Transverse colon (tissue), 4 donors: Measurements from ENCODE around the gene HSD11B1L. TPM values are rescaled to one million over a fixed set of nuclear protein-coding genes. Genes with fewer than 3 reads are reported as not detected.

Experiments
- DNase-seq: peaks from one replicate; pipeline ENCODE4 v3.0.0-alpha.2; 2019
- H3K27ac ChIP-seq, 4 donors: fragments of 200-600 bp; sonication (generic); 2 replicates each; pipeline ENCODE4 v1.5.1; 2016 to 2018; ENCODE audit warnings: inconsistent platforms in 4 of 4
- H3K27me3 ChIP-seq: fragments of 200-600 bp; sonication (generic); 2 replicates; pipeline ENCODE4 v1.5.1; 2017; ENCODE audit warnings: inconsistent platforms
- H3K36me3 ChIP-seq, 4 donors: fragments of 200-600 bp; sonication (generic); 2 replicates each; pipeline ENCODE4 v1.5.1; 2017 to 2019; ENCODE audit warnings: inconsistent platforms in 4 of 4
- H3K4me1 ChIP-seq, 4 donors: fragments of 200-600 bp; sonication (generic); 2 replicates each; pipeline ENCODE4 v1.5.1; 2017 to 2020; ENCODE audit warnings: inconsistent platforms in 4 of 4
- H3K4me3 ChIP-seq, 4 donors: fragments of 200-600 bp; sonication (generic); 1 replicate in 1 of 4; 2 replicates in 3 of 4; pipeline versions ENCODE4 v1.5.1 to v1.6.1; 2017 to 2019; ENCODE audit warnings: inconsistent platforms in 4 of 4
- H3K9me3 ChIP-seq, 2 donors: fragments of 200-600 bp; sonication (generic); 2 replicates each; pipeline ENCODE4 v1.5.1; 2017 to 2019; ENCODE audit warnings: inconsistent platforms in 2 of 2
- EP300 ChIP-seq: sonication (generic); formaldehyde crosslinking; IDR thresholded peaks from one replicate; pipeline ENCODE4 v1.6.1; 2017; ENCODE audit warnings: antibody characterized with exemption, low read depth
- POLR2A ChIP-seq: fragments of 450-650 bp; IDR thresholded peaks from one replicate; pipeline ENCODE4 v1.6.1; 2016; ENCODE audit warnings: antibody characterized with exemption, mild to moderate bottlenecking, moderate library complexity
- POLR2AphosphoS5 ChIP-seq, 3 donors: sonication (generic); formaldehyde crosslinking; IDR thresholded peaks; one replicate each; pipeline ENCODE4 v1.6.1; 2016; ENCODE audit warnings: antibody characterized with exemption in 3 of 3
- WGBS, 2 donors: methylation state at CpG; one replicate each; pipeline ENCODE4 v1.1.5; 2018; ENCODE audit warnings: low coverage in 1 of 2; 5-methylcytosine and 5-hydroxymethylcytosine counted together
- in situ Hi-C, 4 donors: fragments of 200-750 bp; cut with MboI; loops; one replicate each; pipeline versions ENCODE4 v1.15.0 to v1.15.1; 2017; ENCODE audit warnings: low sequenced_read_pairs in 3 of 4, low pct_ligation_motif_present in 1 of 4, low pct_unique_long_range_greater_than_20kb in 1 of 4
- intact Hi-C: fragments of 100-400 bp; cut with DNase I; formaldehyde crosslinking; loops from one replicate; pipeline ENCODE4 v1.15.1; 2023; ENCODE audit warnings: low total_unique reads
- total RNA-seq, 4 donors: library from RNA; depleted of rRNA; stranded (reverse); fragments of >200 nt; gene quantifications; one replicate each; pipeline ENCODE4 v1.1.0, GENCODE V29; 2016
- TF ChIP-seq, protein P1 (sequence below), 5 experiments: fragments of 200-600 bp in 3 of 5; fragments of 450-650 bp in 2 of 5; sonication (generic) in 3 of 5; IDR thresholded peaks; 1 replicate in 2 of 5; 2 replicates in 3 of 5; pipeline ENCODE4 v1.5.1; 2016 to 2017; ENCODE audit warnings: antibody characterized with exemption in 5 of 5, inconsistent platforms in 3 of 5, mild to moderate bottlenecking in 2 of 5, moderate library complexity in 1 of 5

HSD11B1L gene
- total RNA-seq, 4 donors from 2014 or later, result 10.8 to 30.1 (median 16.6) TPM

DNA sequence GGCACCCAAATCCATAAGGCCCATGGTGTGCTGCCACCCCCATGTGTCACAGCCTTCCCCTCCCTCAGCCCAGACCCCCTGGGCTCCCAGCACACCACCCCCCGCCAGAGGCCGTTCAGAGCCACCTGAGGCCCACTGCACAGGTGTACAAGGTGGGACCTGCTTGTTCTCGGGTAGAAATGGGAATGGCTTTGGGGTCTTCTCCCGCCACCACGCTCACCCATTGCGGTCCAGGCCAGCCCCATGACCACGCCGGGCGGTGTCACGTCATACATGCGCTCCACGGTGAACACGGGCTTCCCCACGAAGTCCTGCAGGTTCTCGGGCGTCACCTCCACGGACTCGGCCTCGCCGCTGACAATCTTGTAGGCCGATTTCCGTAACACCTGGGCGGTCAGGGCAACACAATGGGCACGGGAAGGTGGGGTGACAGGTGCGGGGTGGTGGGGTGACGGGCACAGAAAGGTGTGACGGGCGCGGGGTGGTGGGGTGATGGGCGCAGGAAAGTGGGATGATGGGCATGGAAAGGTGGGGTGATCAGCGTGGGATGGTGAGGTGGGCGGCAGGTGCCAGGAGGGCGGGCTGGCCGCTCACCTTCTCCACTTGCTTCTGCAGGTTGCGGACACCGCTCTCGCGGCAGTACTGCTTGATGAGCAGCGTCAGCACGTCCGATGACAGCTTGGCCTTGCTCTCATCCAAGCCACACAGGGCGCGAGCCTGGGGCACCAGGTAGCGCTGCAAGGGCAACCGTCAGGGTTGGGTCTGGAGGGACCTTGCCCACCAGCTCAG lies 13.5 kb downstream of the HSD11B1L start:
- intact Hi-C loops (no loop called here), in situ Hi-C loops (no loop called here)
- H3K27ac ChIP-seq, result no peak overlapping the region
- H3K4me3 ChIP-seq, result no peak overlapping the region
- TF ChIP-seq EP300, result no peak
- TF ChIP-seq POLR2A, result no peak
- TF ChIP-seq, protein P1, sequence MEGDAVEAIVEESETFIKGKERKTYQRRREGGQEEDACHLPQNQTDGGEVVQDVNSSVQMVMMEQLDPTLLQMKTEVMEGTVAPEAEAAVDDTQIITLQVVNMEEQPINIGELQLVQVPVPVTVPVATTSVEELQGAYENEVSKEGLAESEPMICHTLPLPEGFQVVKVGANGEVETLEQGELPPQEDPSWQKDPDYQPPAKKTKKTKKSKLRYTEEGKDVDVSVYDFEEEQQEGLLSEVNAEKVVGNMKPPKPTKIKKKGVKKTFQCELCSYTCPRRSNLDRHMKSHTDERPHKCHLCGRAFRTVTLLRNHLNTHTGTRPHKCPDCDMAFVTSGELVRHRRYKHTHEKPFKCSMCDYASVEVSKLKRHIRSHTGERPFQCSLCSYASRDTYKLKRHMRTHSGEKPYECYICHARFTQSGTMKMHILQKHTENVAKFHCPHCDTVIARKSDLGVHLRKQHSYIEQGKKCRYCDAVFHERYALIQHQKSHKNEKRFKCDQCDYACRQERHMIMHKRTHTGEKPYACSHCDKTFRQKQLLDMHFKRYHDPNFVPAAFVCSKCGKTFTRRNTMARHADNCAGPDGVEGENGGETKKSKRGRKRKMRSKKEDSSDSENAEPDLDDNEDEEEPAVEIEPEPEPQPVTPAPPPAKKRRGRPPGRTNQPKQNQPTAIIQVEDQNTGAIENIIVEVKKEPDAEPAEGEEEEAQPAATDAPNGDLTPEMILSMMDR (IDR thresholded peaks at IDR 0.05), result no peak
- TF ChIP-seq POLR2AphosphoS5 (IDR thresholded peaks at IDR 0.05), result no peak
- no peak for DNase-seq
- no peaks in the 10 kb centered on the region for H3K9me3 ChIP-seq
- no peaks in the 10 kb centered on the region for H3K27me3 ChIP-seq
- WGBS, 2 donors, result 92% methylated on average over 45 of the region's 45 CpGs; no CpG with 5 or more reads in 1 of the 2 donors
- peaks cover 0 to 25% (median 16%) of the 10 kb centered on the region in 4 donors for H3K4me1 ChIP-seq
- peaks cover 0 to 36% (median 9%) of the 10 kb centered on the region in 4 donors for H3K36me3 ChIP-seq

DNA sequence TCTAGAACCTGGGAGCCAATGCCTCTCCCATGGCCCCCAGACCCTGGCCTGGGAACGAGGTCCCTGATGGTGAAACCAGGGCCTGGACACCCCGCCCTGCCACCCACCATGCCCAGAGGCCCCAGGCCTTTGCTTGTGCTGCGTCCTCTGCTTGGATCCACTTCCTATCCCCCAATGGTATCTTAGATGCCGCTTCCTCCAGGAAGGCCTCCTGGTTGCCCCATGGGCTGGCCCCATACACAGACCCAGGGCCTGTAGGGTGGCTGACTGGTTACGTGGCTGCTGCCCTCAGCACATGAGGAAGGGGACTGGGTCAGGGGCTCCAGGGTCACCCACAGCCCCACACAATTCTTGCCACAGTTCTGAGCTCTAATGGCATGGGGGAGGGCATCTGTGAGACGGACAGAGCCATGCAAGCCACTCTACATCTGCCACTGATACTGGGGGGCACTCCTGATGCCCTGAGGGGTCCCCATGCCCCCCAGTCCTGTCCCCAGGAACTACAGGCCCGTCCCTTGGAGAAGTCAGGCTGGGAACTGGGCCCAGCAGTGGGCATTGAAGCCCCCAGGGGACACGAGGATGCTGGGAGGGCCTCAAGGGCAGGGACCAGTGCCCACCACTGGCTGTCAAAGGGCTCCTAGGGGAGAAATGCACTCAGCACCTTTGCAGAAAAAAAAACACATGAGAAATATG lies 14.3 kb downstream of the HSD11B1L start:
- intact Hi-C loops, result no loop called here
- no peak overlapping the region for H3K27ac ChIP-seq
- no peak for TF ChIP-seq EP300
- no peak for TF ChIP-seq POLR2A
- TF ChIP-seq POLR2AphosphoS5 (IDR thresholded peaks at IDR 0.05), result no peak
- TF ChIP-seq, protein P1 (IDR thresholded peaks at IDR 0.05), result no peak
- no peaks in the 10 kb centered on the region for H3K9me3 ChIP-seq
- 87% methylated on average over 8 of the region's 8 CpGs; no CpG with 5 or more reads in 1 of the 2 donors for WGBS, 2 donors
- peaks cover 0 to 36% (median 9%) of the 10 kb centered on the region in 4 donors for H3K36me3 ChIP-seq
- no peak for DNase-seq
- in situ Hi-C loops, result no loop called here
- no peaks in the 10 kb centered on the region for H3K27me3 ChIP-seq
- H3K4me3 ChIP-seq, result no peak overlapping the region
- H3K4me1 ChIP-seq, result peaks cover 0 to 20% (median 15%) of the 10 kb centered on the region in 4 donors

DNA sequence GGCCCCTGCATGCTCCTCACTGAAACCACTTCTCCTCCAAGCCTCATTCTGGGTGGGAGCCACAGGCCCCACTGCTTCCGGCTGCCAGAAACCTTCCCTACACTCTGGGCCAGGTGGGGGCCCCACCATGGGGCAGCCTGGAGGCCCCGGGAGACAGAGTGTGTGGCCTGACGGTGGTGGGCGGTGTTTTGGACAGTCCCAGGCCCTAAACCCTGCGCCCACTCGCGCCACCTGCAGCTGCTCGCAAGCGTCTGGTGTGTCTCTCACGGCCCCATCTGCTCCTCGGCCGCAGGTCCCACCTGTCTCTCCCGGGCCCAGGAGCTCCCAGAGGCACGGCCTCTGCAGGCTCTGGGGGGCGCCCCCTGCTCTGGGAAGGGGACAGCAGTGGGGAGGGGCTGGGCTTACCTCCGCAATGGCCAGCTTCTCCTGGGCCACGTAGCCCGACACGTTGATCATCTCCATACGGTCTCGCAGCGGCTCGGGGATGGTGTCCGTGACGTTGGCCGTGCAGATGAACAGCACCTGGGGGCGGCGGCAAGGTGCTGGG lies 14.9 kb downstream of the HSD11B1L start:
- intact Hi-C loops (no loop called here), in situ Hi-C loops (no loop called here)
- no peak overlapping the region for H3K4me3 ChIP-seq
- H3K9me3 ChIP-seq, result no peaks in the 10 kb centered on the region
- no peak for DNase-seq
- H3K4me1 ChIP-seq, result peaks cover 0 to 19% (median 15%) of the 10 kb centered on the region in 4 donors
- no peak overlapping the region for H3K27ac ChIP-seq
- TF ChIP-seq, protein P1 (IDR thresholded peaks at IDR 0.05), result no peak
- TF ChIP-seq EP300 (no peak), POLR2A (no peak), POLR2AphosphoS5 (IDR thresholded peaks at IDR 0.05) (no peak)
- H3K36me3 ChIP-seq, result peaks cover 0 to 36% (median 9%) of the 10 kb centered on the region in 4 donors
- no peaks in the 10 kb centered on the region for H3K27me3 ChIP-seq
- WGBS, 2 donors, result 80% methylated on average over 27 of the region's 28 CpGs; no CpG with 5 or more reads in 1 of the 2 donors
